IPS-20b (cell line): Measurements from ENCODE around the gene PRTN3.

ENCODE experiments used
- H3K27ac ChIP-seq: one replicate; pipeline ENCODE4 v1.5.1; 2013; ENCODE audit warnings: low read length
- H3K27me3 ChIP-seq: 2 replicates; pipeline ENCODE4 v1.6.1; 2013; ENCODE audit warnings: mild to moderate bottlenecking, low read length, inconsistent platforms; ENCODE audit not compliant: insufficient read depth
- H3K36me3 ChIP-seq: 2 replicates; pipeline ENCODE4 v1.6.1; 2013; ENCODE audit warnings: low read depth, mild to moderate bottlenecking, inconsistent platforms, low read length, moderate library complexity; ENCODE audit not compliant: insufficient read depth
- H3K4me1 ChIP-seq: 2 replicates; pipeline ENCODE4 v1.6.1; 2013; ENCODE audit warnings: mild to moderate bottlenecking, control low read depth, inconsistent platforms, low read length, moderate library complexity; ENCODE audit not compliant: insufficient read depth
- H3K4me3 ChIP-seq: 2 replicates; pipeline ENCODE4 v1.5.1; 2013; ENCODE audit warnings: mild to moderate bottlenecking, low read length, inconsistent platforms
- H3K9ac ChIP-seq: 2 replicates; pipeline ENCODE4 v1.6.1; 2013; ENCODE audit warnings: low read depth, mild to moderate bottlenecking, inconsistent platforms, low read length, moderate library complexity
- H3K9me3 ChIP-seq: 2 replicates; pipeline ENCODE4 v1.6.1; 2013; ENCODE audit warnings: mild to moderate bottlenecking, low read depth, low read length, inconsistent platforms; ENCODE audit not compliant: insufficient read depth

The PRTN3 gene, protein sequence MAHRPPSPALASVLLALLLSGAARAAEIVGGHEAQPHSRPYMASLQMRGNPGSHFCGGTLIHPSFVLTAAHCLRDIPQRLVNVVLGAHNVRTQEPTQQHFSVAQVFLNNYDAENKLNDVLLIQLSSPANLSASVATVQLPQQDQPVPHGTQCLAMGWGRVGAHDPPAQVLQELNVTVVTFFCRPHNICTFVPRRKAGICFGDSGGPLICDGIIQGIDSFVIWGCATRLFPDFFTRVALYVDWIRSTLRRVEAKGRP

DNA sequence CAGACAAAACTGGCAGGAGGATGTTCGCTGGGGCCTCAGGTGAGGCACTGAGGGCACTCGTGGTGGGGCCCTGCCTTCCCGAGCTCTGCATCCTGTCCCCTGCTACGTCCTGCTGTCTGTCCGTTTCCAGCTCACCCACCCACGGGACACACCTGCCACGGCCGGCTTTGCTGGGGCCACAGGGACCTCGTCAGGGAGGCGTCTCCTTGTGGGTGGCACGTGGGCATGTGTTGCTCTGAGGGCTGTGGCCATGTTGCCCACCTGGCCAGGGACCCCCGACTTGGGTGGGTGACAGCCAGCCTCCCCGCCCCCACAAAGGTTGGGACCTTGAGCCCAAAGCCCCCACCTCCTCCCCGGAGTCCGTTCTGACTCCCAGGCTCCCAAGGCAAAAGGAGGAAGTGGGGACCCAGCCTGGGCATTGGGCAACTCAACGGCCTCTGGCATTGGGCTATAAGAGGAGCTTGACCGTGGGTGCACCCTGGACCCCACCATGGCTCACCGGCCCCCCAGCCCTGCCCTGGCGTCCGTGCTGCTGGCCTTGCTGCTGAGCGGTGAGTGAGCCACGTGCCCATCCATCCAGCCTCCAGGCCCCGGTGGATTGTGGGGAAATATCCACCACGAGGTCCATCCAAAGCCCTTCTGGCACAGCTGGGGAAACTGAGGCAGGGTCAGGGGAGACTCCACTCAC lies at the start of gene PRTN3:
Gene PRTN3, plus strand, starts transcription at position 481 of the 688 bp plus-strand sequence. Its CDS starts 10 bp downstream, at position 491.
- no peak within 1 kb of the TSS for H3K9ac ChIP-seq
- no peak within 1 kb of the TSS for H3K4me3 ChIP-seq

DNA sequence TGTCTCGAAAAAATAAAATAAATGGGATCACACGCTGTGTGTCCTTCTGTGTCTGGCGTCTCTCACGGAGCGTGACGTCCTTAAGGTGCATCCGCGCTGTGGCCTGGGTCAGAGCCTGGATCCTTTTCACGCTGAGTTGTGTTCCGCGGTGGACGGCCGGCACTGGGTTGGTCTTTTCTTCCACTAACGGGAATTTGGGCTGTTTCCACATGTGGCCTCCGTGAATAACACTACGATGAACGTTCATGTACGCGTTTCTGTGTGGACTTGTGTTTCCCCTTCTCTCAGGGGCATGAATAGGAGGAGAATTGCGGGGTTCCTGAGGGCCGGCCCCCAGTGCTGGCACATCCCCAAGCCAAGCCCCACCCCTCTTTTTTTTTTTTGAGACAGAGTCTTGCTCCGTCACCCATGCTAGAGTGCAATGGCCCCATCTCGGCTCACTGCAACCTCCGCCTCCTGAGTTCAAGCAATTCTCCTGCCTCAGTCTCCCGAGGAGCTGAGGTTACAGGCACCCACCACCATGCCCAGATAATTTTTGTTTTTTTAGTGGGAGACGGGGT lies 49.7 kb upstream of the PRTN3 start:
- Histone ChIP-seq H3K36me3 (no peaks in the 10 kb centered on the region), H3K4me3 (no peak overlapping the region), H3K9me3 (no peaks in the 10 kb centered on the region), H3K4me1 (peaks cover 15% of the 10 kb centered on the region; the same call in 1 of the 2 replicates), H3K9ac (no peak overlapping the region), H3K27me3 (no peaks in the 10 kb centered on the region), H3K27ac (no peak overlapping the region)

More for the DNA sequence above, at the start of gene PRTN3:
- Histone ChIP-seq H3K4me1 (no peaks in the 10 kb centered on the region), H3K9me3 (no peaks in the 10 kb centered on the region), H3K36me3 (no peaks in the 10 kb centered on the region), H3K27ac (no peak within 1 kb of the TSS), H3K27me3 (peaks cover 32% of the 10 kb centered on the region)

DNA sequence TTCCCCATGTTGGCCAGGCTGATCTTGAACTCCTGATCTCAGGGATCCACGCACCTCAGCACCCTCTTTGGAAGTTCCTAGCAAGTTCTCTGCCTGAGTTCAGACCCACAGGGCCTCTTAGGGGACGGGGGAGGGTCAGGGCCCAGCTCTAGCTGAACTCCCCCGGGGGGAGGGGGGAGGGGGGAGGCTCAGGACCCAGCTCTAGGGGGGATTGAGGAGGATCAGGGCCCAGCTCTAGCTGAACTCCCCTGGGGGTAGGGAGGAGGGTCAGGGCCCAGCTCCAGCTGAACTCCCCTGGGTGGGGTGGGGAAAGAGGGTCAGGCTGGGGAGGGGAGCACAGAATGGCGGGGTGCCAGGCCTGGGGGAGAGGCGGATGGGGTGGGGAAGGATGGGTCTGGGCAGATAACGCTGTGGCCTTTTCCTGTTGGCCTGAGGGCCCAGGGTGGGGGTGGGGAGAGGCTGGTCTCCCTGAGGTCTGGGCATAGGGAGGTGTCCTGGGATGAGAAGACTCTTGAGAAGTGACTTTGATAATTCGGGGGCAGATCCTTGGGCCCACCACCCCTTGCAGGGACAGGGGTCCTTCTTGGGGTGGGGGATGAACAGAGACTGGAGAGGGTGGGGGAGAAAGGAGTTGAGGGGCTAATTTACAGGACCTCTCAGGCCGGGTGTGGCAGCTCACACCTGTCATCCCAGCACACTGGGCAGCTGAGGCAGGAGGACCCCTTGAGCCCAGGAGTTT lies 49.1 kb upstream of the PRTN3 start:
- H3K36me3 ChIP-seq, result no peaks in the 10 kb centered on the region
- H3K27ac ChIP-seq, result no peak overlapping the region
- H3K4me1 ChIP-seq, result peaks cover 15% of the 10 kb centered on the region; the same call in 1 of the 2 replicates
- H3K4me3 ChIP-seq, result no peak overlapping the region
- H3K27me3 ChIP-seq, result no peaks in the 10 kb centered on the region
- H3K9ac ChIP-seq, result no peak overlapping the region
- no peaks in the 10 kb centered on the region for H3K9me3 ChIP-seq

DNA sequence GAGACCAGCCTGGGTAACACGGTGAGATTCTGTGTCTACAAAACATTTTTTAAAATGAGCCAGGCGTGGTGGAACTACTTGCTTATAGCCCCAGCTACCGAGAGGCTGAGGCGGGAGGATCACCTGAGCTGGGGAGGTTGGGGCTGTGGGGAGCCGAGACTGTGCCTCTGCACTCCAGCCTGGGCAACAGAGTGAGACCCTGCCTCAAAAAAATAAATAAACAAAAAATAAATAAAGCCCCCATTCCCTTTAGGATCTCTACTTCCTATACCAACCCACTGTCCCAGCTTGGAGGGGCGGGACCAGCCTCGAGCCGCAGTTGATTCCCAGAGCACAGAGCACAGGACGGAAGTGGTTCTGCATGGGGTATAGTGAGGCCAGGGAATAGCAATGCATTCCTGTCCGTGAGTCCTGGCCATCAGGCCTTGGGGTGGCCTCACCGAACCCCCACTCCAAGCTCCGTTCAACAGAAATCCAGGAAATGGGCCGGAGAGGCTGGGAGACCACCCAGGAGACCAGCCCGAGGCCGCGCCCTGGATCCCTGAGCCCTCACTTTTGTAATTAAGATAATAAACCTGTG lies 48.4 kb upstream of the PRTN3 start:
- H3K9me3 ChIP-seq, result no peaks in the 10 kb centered on the region
- no peak overlapping the region for H3K27ac ChIP-seq
- H3K36me3 ChIP-seq, result no peaks in the 10 kb centered on the region
- H3K27me3 ChIP-seq, result no peaks in the 10 kb centered on the region
- H3K4me1 ChIP-seq, result peaks cover 15% of the 10 kb centered on the region; the same call in 1 of the 2 replicates
- no peak overlapping the region for H3K9ac ChIP-seq
- no peak overlapping the region for H3K4me3 ChIP-seq

DNA sequence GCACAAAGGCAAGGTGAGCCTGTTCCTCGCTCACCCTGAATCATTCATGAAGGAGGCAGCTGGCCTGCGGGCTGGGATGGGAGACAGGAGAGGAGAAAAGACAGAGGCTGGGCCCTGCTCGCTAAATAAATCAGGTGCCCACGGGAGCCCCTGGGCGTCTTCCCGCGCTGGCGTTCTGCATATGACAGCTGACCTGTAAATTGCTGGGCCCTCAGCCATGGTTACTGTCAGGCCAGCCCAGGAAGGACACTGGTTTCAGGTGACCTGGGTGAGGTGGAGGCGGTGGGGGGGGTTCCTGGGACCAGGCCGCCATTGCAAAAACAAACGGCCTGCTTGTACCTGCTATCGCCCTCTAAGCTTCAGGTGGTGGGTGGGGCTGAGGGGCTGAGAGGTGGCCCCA lies 47.0 kb upstream of the PRTN3 start:
- Histone ChIP-seq H3K9me3 (no peaks in the 10 kb centered on the region), H3K27me3 (no peaks in the 10 kb centered on the region), H3K4me1 (peaks cover 11% of the 10 kb centered on the region; the same call in 1 of the 2 replicates)

DNA sequence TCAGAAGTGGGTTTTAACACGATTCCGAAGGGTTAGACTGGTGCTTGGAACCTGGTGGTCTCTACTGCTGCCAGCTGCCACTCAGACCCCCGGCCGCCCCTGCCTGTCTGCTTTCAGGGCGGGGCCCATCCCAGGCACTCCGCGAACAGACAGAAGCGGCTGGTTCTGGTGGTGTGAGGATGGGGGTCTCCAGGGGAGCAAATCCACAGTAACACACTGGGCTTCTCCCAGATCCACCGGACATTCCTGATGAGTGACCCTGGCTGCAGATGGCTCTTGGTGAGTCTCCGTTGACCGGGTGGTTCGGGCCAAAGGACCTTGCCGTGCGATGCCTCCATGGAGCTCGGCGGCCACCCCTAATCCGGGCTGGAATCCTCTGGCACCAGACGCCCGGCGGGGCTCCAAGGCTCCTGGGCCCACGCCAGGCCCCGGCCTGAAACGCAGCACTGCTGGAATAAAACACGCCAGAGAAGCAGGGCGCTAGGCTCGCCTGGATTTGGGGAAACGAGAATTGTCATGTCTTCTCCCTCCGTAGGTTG lies 45.7 kb upstream of the PRTN3 start:
- H3K27ac ChIP-seq, result no peak overlapping the region
- H3K9ac ChIP-seq, result no peak overlapping the region
- H3K27me3 ChIP-seq, result no peaks in the 10 kb centered on the region
- H3K36me3 ChIP-seq, result peaks cover 20% of the 10 kb centered on the region
- no peak overlapping the region for H3K4me3 ChIP-seq
- H3K9me3 ChIP-seq, result no peaks in the 10 kb centered on the region
- peaks cover 7% of the 10 kb centered on the region for H3K4me1 ChIP-seq

More for the DNA sequence above, 47.0 kb upstream of the PRTN3 start:
- H3K27ac ChIP-seq, result no peak overlapping the region
- no peak overlapping the region for H3K4me3 ChIP-seq
- H3K9ac ChIP-seq, result no peak overlapping the region
- H3K36me3 ChIP-seq, result peaks cover 7% of the 10 kb centered on the region; the same call in 1 of the 2 replicates

DNA sequence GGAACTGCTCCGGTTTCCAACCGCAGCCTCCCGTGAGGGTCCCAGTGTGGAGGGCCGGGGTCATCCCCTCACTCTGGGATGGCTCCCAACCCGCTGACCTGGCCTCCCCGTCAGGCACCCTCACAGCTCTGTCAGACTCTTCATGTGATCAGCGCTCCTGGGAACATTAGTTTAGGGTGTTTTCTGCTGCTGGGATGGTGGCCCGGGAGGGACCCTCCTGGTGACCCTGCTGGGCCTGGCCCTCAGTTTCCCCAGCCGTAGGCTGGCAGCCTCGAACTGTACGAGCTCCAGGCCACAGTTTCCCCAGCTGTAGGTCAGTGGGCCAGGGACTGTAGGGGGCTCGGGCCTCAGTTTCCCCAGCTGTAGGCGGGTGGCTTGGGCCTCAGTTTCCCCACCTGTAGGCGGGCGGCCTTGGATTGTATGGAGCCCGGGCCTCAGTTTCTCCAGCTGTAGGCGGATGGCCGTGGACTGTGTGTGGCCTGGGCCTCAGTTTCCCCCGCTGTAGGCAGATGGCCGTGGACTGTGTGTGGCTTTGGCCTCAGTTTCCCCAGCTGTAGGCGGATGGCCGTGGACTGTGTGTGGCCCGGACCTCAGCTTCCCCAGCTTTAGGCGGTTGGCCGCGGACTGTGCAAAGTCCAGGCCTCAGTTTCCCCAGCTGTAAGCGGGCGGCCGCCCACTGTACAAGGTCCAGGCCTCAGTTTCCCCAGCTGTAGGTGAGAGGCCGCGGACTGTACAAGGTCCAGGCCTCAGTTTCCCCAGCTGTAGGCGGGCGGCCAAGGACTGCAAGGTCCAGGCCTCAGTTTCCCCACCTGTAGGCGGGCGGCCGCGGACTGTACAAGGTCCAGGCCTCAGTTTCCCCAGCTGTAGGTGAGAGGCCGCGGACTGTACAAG lies 44.9 kb upstream of the PRTN3 start:
- Histone ChIP-seq H3K36me3 (peaks cover 28% of the 10 kb centered on the region), H3K4me1 (peaks cover 13% of the 10 kb centered on the region), H3K9me3 (no peaks in the 10 kb centered on the region), H3K9ac (no peak overlapping the region; the same call in 1 of the 2 replicates), H3K4me3 (no peak overlapping the region), H3K27ac (no peak overlapping the region), H3K27me3 (no peaks in the 10 kb centered on the region)

DNA sequence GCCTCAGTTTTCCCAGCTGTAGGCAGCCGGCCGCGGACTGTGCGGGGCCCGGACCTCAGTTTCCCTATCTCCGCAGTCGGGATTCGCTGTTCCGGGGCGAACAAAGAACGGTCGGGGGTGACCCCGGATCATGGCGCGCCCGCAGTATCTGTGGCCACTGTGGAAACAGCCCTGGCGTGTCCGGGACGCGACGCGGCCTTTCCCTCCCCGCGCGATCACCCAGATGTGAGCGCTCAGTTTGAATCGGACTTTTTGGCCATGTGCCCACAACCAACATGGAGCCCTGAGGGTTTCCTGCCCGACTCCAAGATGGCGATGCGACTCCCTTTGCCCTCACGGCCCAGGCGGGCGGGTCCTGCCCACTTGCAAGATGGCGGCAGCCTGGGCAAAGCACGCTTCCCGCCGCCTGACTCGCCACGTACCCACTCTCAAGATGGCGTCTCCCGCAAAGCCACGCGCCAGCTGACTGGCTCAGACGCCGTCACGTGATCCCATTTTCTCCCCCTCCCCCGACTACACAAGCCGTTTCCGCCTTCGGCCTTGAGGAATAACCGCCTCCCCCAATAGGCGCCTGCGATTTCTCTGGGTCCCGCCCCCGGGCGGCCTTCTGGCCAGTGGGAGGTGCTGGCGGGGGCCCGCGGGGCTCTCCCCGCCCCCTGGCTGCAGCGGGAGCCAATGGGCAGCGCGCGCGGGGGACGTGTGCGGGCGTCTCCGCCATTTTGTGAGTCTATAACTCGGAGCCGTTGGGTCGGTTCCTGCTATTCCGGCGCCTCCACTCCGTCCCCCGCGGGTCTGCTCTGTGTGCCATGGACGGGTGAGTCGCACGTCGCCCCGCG lies 43.9 kb upstream of the PRTN3 start, which contains the start of gene PTBP1:
Gene PTBP1, plus strand, starts transcription at position 761 of the 836 bp plus-strand sequence. Its CDS starts 46 bp downstream, at position 807.
- H3K27me3 ChIP-seq, result no peaks in the 10 kb centered on the region
- H3K9me3 ChIP-seq, result no peaks in the 10 kb centered on the region
- H3K4me3 ChIP-seq, result peak within 1 kb of the TSS; percentile 96
- peak within 1 kb of the TSS; percentile 77 for H3K27ac ChIP-seq
- H3K4me1 ChIP-seq, result peaks cover 13% of the 10 kb centered on the region
- H3K9ac ChIP-seq, result peak within 1 kb of the TSS; percentile 98
- peaks cover 37% of the 10 kb centered on the region for H3K36me3 ChIP-seq

DNA sequence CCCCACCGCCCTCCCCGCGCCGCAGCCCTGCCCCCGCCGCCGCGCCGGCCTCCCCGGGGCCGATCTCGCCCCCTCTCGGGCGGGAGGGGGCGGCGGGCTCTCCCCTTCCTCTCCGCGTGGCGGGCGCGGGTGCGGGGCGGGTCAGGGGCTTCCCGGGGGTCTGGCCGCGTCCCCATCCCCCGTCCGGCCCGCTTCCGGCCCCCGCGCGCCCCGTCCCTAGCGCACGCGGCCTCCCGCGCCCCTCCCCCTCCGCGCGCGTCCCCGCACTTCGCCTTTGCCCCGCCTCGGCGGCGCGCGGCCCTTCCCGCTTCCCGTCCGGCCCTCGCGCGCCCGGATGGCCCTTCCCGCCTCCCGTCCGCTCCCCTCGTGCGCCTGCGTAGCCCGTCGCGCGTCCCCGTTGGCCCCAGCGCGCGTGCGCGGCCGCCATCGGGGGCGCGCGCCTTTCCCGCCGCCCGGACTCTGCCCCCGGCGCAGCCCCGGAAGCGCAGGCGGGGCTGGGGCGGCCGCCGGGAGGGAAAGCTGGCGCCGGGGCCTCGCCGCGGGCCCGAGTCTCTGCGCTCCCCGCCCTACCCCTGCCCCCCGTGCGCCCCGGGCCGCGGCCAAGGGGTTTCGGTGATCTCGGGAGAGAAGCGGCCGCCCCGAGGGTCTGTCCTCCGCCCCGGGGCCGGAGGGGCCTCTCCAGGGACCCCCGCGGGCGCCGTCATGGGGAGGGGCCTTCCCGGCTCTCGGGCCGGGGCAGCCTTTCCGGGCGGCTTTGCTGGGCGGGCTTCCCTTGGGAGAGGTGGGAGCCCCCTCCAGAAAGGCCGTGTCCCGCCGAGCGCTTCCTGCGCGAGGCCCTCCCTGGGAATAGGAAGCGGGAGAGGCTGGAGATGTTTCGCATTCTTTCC lies 43.0 kb upstream of the PRTN3 start:
- Histone ChIP-seq H3K9me3 (no peaks in the 10 kb centered on the region), H3K9ac (peak overlapping the region; percentile 98), H3K27me3 (no peaks in the 10 kb centered on the region), H3K4me3 (peak overlapping the region; percentile 96), H3K36me3 (peaks cover 46% of the 10 kb centered on the region), H3K4me1 (peaks cover 13% of the 10 kb centered on the region), H3K27ac (peak overlapping the region; percentile 77)
